Endodermal cell (in vitro differentiated cells): Measurements from ENCODE around the gene TMEFF1. TPM values are rescaled to one million over a fixed set of nuclear protein-coding genes. Genes with fewer than 3 reads are reported as not detected.

Source experiments
- DNase-seq: peaks from one replicate; pipeline ENCODE4 v3.0.0-alpha.2; 2017
- H3K27ac ChIP-seq: 2 replicates; pipeline ENCODE4 v1.5.1; 2013; ENCODE audit warnings: mild to moderate bottlenecking, low read depth, low read length, moderate library complexity
- H3K27me3 ChIP-seq: 2 replicates; pipeline ENCODE4 v1.6.1; 2013; ENCODE audit warnings: mild to moderate bottlenecking, low read length, moderate library complexity; ENCODE audit not compliant: insufficient read depth, control insufficient read depth, poor library complexity, severe bottlenecking
- H3K36me3 ChIP-seq: 2 replicates; pipeline ENCODE4 v1.7.0; 2013; ENCODE audit warnings: mild to moderate bottlenecking, low read length, moderate library complexity; ENCODE audit not compliant: control insufficient read depth, insufficient read depth
- H3K4me1 ChIP-seq: one replicate; pipeline ENCODE4 v1.7.0; 2013; ENCODE audit warnings: low read length; ENCODE audit not compliant: control insufficient read depth, insufficient read depth
- H3K4me3 ChIP-seq: 2 replicates; pipeline ENCODE4 v1.5.1; 2013; ENCODE audit warnings: mild to moderate bottlenecking, low read length, moderate library complexity
- H3K9ac ChIP-seq: 2 replicates; pipeline ENCODE4 v1.6.1; 2013; ENCODE audit warnings: mild to moderate bottlenecking, low read length, moderate library complexity; ENCODE audit not compliant: poor library complexity, severe bottlenecking; ENCODE audit errors: extremely low read depth
- H3K9me3 ChIP-seq: 2 replicates; pipeline ENCODE4 v1.6.1; 2013; ENCODE audit warnings: mild to moderate bottlenecking, low read length, moderate library complexity; ENCODE audit not compliant: control insufficient read depth
- H3K27ac Mint-ChIP-seq: 2 replicates; pipeline ENCODE4 v1.8.0; 2020; ENCODE audit warnings: mixed read lengths
- H3K27me3 Mint-ChIP-seq: 2 replicates; pipeline ENCODE4 v1.8.0; 2021; ENCODE audit warnings: mild to moderate bottlenecking, mixed read lengths; ENCODE audit not compliant: insufficient read depth
- H3K36me3 Mint-ChIP-seq: 2 replicates; pipeline ENCODE4 v1.8.0; 2020; ENCODE audit warnings: low read depth, mixed read lengths
- H3K4me1 Mint-ChIP-seq: 2 replicates; pipeline ENCODE4 v1.8.0; 2020; ENCODE audit warnings: mixed read lengths
- H3K4me3 Mint-ChIP-seq: 2 replicates; pipeline ENCODE4 v1.8.0; 2020; ENCODE audit warnings: mild to moderate bottlenecking, moderate library complexity, mixed read lengths
- H3K9me3 Mint-ChIP-seq: 2 replicates; pipeline ENCODE4 v1.8.0; 2020; ENCODE audit warnings: mild to moderate bottlenecking, mixed read lengths
- CTCF ChIP-seq: fragments of 200-600 bp; sonication (generic); conservative IDR thresholded peaks from 2 replicates; pipeline ENCODE4 v1.5.0; 2021; ENCODE audit warnings: antibody characterized with exemption, mild to moderate bottlenecking
- WGBS, 2 experiments: methylation state at CpG; one replicate each; pipeline versions ENCODE4 v1.1.5 to v1.1.7; 2013; ENCODE audit warnings: missing lambda C conversion rate in 2 of 2, mixed read lengths in 1 of 2; ENCODE audit not compliant: insufficient coverage in 1 of 2, insufficient read length in 1 of 2; 5-methylcytosine and 5-hydroxymethylcytosine counted together
- total RNA-seq, 2 donors: library from RNA; stranded (reverse); fragmentation: NEBNext Ultra II Directional in 1 of 2; extraction: Animal tissue kit (Norgen Biotek cat#: 25700) in 1 of 2; gene quantifications; 2 replicates in 1 of 2; 3 replicates in 1 of 2; pipeline ENCODE4 v1.2.1, GENCODE V29; 2021

The TMEFF1 gene
- total RNA-seq, 2 donors from 2014 or later = 67.5 to 111 TPM

GRCh38 chr9:100478192-100478591, 5.2 kb downstream of the TMEFF1 start:
- Histone ChIP-seq H3K27ac (no peak overlapping the region), H3K9me3 (no peaks in the 10 kb centered on the region), H3K27me3 (no peaks in the 10 kb centered on the region), H3K36me3 (no peaks in the 10 kb centered on the region), H3K4me1 (no peaks in the 10 kb centered on the region), H3K9ac (no peak overlapping the region), H3K4me3 (no peak overlapping the region)
- no peak for DNase-seq
- TF ChIP-seq CTCF = no peak
- H3K4me1 Mint-ChIP-seq = peaks cover 21% of the 10 kb centered on the region
- no peak overlapping the region for H3K27ac Mint-ChIP-seq
- WGBS, 2 experiments = 94 to 98% methylated on average over 5 to 6 of the region's 6 CpGs
- peaks cover 25% of the 10 kb centered on the region for H3K36me3 Mint-ChIP-seq
- peaks cover 5% of the 10 kb centered on the region for H3K9me3 Mint-ChIP-seq
- no peaks in the 10 kb centered on the region for H3K27me3 Mint-ChIP-seq
- H3K4me3 Mint-ChIP-seq = no peak overlapping the region

- no peak overlapping the region for H3K9ac ChIP-seq
- H3K4me3 Mint-ChIP-seq = no peak overlapping the region
- H3K4me1 ChIP-seq = no peaks in the 10 kb centered on the region
- H3K27ac Mint-ChIP-seq = no peak overlapping the region
- H3K27me3 ChIP-seq = no peaks in the 10 kb centered on the region
- DNase-seq = no peak
- peaks cover 5% of the 10 kb centered on the region for H3K9me3 Mint-ChIP-seq
- WGBS, 2 experiments = 88% methylated on average over 2 of the region's 2 CpGs; no CpG with 5 or more reads in 1 of the 2 experiments
- peaks cover 32% of the 10 kb centered on the region for H3K36me3 Mint-ChIP-seq
- H3K4me3 ChIP-seq = no peak overlapping the region
- no peaks in the 10 kb centered on the region for H3K36me3 ChIP-seq
- H3K27me3 Mint-ChIP-seq = no peaks in the 10 kb centered on the region
- H3K27ac ChIP-seq = no peak overlapping the region
- H3K4me1 Mint-ChIP-seq = peaks cover 14% of the 10 kb centered on the region
- no peak for TF ChIP-seq CTCF
- H3K9me3 ChIP-seq = no peaks in the 10 kb centered on the region
These were observed 6.9 kb downstream of the TMEFF1 start for GRCh38 chr9:100479820-100480219.

- no peak overlapping the region for H3K9ac ChIP-seq
- no peak overlapping the region for H3K4me3 ChIP-seq
- H3K36me3 ChIP-seq = peaks cover 3% of the 10 kb centered on the region
- peaks cover 6% of the 10 kb centered on the region for H3K4me1 Mint-ChIP-seq
- H3K36me3 Mint-ChIP-seq = peaks cover 7% of the 10 kb centered on the region
- no peaks in the 10 kb centered on the region for H3K27me3 ChIP-seq
- no peak overlapping the region for H3K27ac Mint-ChIP-seq
- no peak for DNase-seq
- H3K9me3 Mint-ChIP-seq = no peaks in the 10 kb centered on the region
- H3K4me3 Mint-ChIP-seq = no peak overlapping the region
- WGBS, 2 experiments = 96% methylated on average over 1 of the region's 1 CpG; no CpG with 5 or more reads in 1 of the 2 experiments
- no peaks in the 10 kb centered on the region for H3K4me1 ChIP-seq
- no peaks in the 10 kb centered on the region for H3K27me3 Mint-ChIP-seq
- TF ChIP-seq CTCF = no peak
- H3K9me3 ChIP-seq = no peaks in the 10 kb centered on the region
- H3K27ac ChIP-seq = no peak overlapping the region
These were observed 12.2 kb downstream of the TMEFF1 start for GRCh38 chr9:100485196-100485595.
